ENCODE data around the gene MPP3.

GRCh38 chr17:43812396-43813265 lies 20.3 kb downstream of the MPP3 start:
- TF ChIP-seq SUZ12 (IDR thresholded peaks at IDR 0.05; ENCODE audit: unreplicated experiment) (no peak), MEF2A (IDR thresholded peaks at IDR 0.05; ENCODE audit: insufficient read depth, low read depth, low read length) (no peak), FOXK2 (IDR thresholded peaks at IDR 0.05) (no peak), SREBF2 (IDR thresholded peaks at IDR 0.05; ENCODE audit: low read length) (no peak), NFIC (IDR thresholded peaks at IDR 0.05; ENCODE audit: low read depth, low read length) (no peak), CHD1 (IDR thresholded peaks at IDR 0.05; ENCODE audit: low read depth, low read length) (no peak), RUNX3 (IDR thresholded peaks at IDR 0.05; ENCODE audit: low read length) (no peak), EP300 (IDR thresholded peaks at IDR 0.05; ENCODE audit: borderline replicate concordance in 1 of 2, control insufficient read depth in 1 of 2, low read depth in 2 of 2, low read length in 2 of 2) (no peak), ETV6 (conservative IDR thresholded peaks at IDR 0.05 in 1 of 2, IDR thresholded peaks at IDR 0.05 in 1 of 2; ENCODE audit: borderline replicate concordance in 1 of 2, low read depth in 1 of 2) (no peak), BACH1 (IDR thresholded peaks at IDR 0.05; ENCODE audit: borderline replicate concordance) (no peak)

All from GM12878 (cell line).